ENCODE data around the gene RIPPLY1.

DNA sequence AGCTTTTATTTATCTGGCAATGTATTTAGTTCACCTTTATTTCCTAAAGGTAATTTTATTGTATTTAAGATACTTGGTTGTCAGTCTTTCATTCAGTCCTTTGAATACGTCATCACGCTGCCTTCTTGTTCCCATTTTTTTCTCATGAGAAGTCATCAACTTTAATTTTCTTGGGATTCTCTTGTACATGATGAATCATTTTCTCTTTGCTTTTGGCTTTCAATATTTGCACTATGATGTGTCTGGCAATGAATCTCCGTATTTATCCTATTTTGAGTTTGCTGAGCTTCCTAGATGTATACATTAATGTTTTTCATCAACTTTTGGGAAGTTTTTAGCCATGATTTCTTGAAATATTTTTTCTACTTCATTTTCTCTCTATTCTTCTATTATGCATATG lies 45.5 kb upstream of the RIPPLY1 start:
- TF ChIP-seq, protein P1, sequence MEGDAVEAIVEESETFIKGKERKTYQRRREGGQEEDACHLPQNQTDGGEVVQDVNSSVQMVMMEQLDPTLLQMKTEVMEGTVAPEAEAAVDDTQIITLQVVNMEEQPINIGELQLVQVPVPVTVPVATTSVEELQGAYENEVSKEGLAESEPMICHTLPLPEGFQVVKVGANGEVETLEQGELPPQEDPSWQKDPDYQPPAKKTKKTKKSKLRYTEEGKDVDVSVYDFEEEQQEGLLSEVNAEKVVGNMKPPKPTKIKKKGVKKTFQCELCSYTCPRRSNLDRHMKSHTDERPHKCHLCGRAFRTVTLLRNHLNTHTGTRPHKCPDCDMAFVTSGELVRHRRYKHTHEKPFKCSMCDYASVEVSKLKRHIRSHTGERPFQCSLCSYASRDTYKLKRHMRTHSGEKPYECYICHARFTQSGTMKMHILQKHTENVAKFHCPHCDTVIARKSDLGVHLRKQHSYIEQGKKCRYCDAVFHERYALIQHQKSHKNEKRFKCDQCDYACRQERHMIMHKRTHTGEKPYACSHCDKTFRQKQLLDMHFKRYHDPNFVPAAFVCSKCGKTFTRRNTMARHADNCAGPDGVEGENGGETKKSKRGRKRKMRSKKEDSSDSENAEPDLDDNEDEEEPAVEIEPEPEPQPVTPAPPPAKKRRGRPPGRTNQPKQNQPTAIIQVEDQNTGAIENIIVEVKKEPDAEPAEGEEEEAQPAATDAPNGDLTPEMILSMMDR (IDR thresholded peaks at IDR 0.05 in 4 of 5, conservative IDR thresholded peaks at IDR 0.05 in 1 of 5) = no peak
- no peak for TF ChIP-seq POLR2A (IDR thresholded peaks at IDR 0.05)

Data from gastrocnemius medialis (tissue), 4 donors.